GM10248 (cell line): ENCODE results near the gene NAT16.

Experiments used
- CTCF ChIA-PET: fragments of 300-600 bp; sonication (Branson Sonifier 250); formaldehyde crosslinking; extraction: SDS; loops from one replicate; lab custom pipeline; 2021; ENCODE audit warnings: antibody characterized with exemption; lab: Yijun Ruan, JAX
- POLR2A ChIA-PET: fragments of 350-650 bp; sonication (Branson Sonifier 250); formaldehyde crosslinking; extraction: SDS; loops from one replicate; lab custom pipeline; 2020; ENCODE audit warnings: antibody characterized with exemption; lab: Yijun Ruan, JAX
- DNase-seq: peaks from one replicate; pipeline ENCODE4 v3.0.0; 2012; ENCODE audit errors: extremely low spot score
- CTCF ChIP-seq: IDR thresholded peaks from 2 replicates; pipeline ENCODE4 v1.5.1; 2012; ENCODE audit warnings: mild to moderate bottlenecking, low read depth; ENCODE audit errors: extremely low read depth, missing control alignments, control extremely low read depth

NAT16 gene

GRCh38 chr7:101172854-101173751 is 7.0 kb downstream of the NAT16 start:
- CTCF ChIA-PET, result interaction anchor here (0.9 to 6.2 kb wide), 8 partner anchors 19 to 213 kb away, joined by 3 to 42 read pairs (median 5); no protein-coding TSS in a partner anchor
- POLR2A ChIA-PET, result no interaction called here
- no peak for TF ChIP-seq CTCF
- DNase-seq, result no peak

DNA sequence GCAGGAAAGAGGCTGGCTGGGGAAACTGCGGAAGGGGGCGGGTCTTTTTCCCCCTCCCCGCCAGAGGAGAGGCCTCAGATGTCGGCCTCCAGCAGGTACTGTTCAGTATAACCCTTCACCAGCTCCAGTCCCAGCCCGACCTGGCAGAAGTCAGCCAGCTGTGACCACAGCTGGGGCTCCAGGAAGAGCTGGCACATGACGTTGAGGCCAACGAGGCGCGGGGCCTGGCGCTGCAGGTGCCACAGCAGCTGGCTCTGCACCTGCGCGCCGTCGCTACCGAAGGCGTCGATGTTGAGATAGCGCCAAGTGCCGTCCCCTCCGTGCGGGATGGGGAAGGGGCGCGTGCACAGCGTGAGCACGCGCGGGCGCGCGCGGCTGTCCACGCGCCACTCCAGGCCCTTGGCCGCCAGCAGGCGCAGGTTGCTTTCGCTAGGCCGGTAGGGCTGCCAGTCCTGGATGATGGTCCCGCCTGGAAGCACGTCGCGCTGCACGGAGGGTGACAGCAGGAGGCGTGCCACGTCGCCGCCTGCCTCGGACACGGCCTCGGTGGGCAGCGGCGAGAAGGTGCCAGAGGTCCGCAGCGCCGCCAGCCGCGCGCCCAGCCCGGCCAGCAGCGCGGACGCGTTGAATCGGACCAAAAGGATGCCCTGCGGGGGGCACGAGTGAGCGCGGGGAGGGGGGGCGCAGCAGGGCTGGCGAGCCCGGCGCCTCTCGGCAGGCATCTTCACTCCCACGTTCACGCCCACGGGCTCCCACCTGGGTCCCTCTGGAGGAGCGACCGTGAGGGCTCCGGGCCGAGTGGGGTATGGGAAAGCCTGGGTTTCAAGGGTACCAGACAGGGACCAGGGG is 7.9 kb downstream of the NAT16 start:
- no peak for DNase-seq
- ChIA-PET POLR2A (no interaction called here), CTCF (interaction anchor here (1.5 to 3.1 kb wide), 5 partner anchors 14 to 108 kb away, joined by 3 to 27 read pairs (median 20); no protein-coding TSS in a partner anchor)
- TF ChIP-seq CTCF, result no peak

- TF ChIP-seq CTCF, result no peak
- DNase-seq, result no peak
- ChIA-PET CTCF (interaction anchor here (1.5 to 3.1 kb wide), 6 partner anchors 11 to 94 kb away, joined by 4 to 27 read pairs (median 6); no protein-coding TSS in a partner anchor), POLR2A (no interaction called here)
Observed at GRCh38 chr7:101171442-101171837, 8.7 kb downstream of the NAT16 start.

DNA sequence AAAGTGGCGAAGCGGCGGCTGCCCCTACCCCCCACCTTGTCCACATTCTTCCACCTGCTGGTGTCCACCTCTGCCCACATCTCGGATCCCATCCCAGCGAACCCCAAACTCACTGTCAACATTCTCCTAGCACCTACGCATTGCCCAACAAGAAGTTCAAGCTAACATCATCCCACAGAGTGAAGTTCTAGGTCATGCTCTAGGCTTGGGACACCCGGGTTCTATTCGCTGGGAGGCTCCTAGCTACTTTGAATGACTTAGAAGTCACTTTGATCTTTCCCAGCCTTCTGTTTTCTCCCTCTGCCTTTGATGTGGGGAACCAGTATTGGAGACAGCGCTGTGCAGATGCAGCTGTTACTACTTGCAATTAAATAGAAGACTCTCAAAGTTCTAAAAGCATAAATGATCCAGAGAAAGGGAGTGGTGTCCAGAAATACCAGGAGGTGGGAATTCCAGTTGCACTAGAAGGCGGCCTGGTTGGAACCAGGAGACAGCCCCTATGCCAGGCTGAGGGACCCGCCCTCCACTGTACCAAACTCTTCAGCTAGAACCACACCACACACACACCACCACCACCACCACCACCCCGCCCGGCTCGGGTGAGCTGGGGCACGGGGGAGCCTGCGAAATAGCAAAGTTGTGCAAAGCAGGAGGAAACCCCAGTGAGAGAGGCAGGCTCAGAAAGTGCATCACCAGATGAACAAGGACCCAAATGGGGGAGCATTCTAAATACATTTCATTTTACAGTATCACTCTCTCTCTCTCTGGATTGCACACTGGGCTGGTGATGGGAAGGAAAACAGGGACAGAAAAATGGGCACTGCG is 9.3 kb downstream of the NAT16 start:
- ChIA-PET CTCF (interaction anchor here (0.9 to 3.1 kb wide), 8 partner anchors 12 to 94 kb away, joined by 3 to 27 read pairs (median 6); no protein-coding TSS in a partner anchor), POLR2A (no interaction called here)
- TF ChIP-seq CTCF, result no peak
- no peak for DNase-seq

DNA sequence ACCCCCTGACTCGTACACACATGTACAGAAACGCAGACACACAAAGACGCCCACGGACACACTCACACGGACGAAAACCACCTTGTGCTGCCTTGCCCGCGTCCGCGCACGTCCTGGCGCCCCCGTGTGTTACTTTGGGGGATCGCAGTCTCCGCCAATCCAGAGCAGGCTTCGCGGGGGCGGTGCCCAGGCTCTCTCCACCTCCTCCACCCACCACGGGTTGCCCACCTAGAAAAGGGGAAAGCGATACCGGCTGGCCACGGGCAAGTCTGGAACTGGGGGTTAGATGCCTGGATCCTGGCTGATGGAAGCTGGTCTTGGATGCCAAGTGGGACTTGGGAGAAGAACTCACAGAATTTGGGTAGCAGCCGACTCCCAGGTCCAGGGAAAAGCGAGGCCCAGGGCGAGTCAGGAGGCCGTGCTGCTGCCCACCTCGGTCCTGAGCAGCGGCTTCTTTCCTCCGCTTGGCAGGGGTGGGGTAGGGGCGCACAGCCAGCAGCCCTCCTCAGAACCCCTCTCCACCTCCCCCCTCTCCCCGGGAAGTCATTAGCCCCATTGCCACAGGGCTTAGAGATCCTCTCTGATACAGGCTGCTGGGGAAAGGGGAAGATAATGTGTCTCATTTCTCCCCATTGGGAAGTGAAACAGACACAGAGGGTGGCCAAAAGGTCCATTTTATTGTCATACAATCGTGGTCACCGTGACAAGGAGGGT is 10.1 kb downstream of the NAT16 start:
- peak; percentile 81 for DNase-seq
- TF ChIP-seq CTCF, result peak; percentile 93
- CTCF ChIA-PET, result interaction anchor here (0.9 to 3.1 kb wide), 8 partner anchors 12 to 93 kb away, joined by 3 to 27 read pairs (median 6); no protein-coding TSS in a partner anchor
- POLR2A ChIA-PET, result no interaction called here
